ENCODE data around the gene DDR1. TPM values are rescaled to one million over a fixed set of nuclear protein-coding genes. Genes with fewer than 3 reads are reported as not detected.

The DDR1 gene
- total and polyA plus RNA-seq, 2 experiments from 2014 or later = 58.3 to 154 TPM

DNA sequence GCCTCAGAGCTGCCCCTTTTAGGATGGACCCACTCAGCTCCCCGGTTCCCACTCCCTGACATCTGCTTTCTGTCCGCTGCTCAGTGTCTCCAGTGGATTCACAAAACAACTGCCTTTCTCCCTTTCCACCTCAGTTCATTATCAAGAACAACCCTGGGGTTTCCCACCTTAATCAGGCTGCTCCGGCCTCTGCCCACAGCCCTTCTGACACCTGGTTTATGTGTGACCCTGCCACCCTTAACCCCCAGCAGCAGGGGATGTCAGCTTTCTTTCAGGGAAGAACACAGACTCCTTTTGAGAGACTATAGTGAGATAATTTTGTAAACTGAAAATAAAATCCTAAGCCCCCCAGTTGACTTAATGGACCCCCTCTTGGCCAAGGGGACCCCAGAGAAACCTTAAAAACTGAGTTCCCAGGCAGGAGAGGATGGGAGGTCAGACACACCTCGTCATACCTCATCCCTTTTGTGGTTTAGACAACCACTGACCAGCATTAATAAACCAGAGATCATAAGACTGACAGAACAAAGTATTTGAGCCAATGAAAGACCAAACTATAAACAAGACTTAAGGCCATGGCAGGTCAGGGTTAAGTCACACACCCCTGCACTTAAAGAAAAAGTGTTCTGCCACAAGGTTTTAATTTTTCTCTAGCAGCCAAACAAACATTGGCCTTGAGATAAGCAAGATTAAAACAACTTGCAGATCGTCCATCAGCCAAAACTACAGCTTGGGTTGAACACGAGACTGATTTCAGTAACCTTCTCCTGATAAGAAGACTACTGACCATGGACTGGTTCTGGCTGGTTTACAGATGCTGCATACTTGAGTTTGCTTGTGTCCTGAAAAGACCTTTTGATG, 42.4 kb upstream of the DDR1 start (continued):
- TF ChIP-seq, protein P1, sequence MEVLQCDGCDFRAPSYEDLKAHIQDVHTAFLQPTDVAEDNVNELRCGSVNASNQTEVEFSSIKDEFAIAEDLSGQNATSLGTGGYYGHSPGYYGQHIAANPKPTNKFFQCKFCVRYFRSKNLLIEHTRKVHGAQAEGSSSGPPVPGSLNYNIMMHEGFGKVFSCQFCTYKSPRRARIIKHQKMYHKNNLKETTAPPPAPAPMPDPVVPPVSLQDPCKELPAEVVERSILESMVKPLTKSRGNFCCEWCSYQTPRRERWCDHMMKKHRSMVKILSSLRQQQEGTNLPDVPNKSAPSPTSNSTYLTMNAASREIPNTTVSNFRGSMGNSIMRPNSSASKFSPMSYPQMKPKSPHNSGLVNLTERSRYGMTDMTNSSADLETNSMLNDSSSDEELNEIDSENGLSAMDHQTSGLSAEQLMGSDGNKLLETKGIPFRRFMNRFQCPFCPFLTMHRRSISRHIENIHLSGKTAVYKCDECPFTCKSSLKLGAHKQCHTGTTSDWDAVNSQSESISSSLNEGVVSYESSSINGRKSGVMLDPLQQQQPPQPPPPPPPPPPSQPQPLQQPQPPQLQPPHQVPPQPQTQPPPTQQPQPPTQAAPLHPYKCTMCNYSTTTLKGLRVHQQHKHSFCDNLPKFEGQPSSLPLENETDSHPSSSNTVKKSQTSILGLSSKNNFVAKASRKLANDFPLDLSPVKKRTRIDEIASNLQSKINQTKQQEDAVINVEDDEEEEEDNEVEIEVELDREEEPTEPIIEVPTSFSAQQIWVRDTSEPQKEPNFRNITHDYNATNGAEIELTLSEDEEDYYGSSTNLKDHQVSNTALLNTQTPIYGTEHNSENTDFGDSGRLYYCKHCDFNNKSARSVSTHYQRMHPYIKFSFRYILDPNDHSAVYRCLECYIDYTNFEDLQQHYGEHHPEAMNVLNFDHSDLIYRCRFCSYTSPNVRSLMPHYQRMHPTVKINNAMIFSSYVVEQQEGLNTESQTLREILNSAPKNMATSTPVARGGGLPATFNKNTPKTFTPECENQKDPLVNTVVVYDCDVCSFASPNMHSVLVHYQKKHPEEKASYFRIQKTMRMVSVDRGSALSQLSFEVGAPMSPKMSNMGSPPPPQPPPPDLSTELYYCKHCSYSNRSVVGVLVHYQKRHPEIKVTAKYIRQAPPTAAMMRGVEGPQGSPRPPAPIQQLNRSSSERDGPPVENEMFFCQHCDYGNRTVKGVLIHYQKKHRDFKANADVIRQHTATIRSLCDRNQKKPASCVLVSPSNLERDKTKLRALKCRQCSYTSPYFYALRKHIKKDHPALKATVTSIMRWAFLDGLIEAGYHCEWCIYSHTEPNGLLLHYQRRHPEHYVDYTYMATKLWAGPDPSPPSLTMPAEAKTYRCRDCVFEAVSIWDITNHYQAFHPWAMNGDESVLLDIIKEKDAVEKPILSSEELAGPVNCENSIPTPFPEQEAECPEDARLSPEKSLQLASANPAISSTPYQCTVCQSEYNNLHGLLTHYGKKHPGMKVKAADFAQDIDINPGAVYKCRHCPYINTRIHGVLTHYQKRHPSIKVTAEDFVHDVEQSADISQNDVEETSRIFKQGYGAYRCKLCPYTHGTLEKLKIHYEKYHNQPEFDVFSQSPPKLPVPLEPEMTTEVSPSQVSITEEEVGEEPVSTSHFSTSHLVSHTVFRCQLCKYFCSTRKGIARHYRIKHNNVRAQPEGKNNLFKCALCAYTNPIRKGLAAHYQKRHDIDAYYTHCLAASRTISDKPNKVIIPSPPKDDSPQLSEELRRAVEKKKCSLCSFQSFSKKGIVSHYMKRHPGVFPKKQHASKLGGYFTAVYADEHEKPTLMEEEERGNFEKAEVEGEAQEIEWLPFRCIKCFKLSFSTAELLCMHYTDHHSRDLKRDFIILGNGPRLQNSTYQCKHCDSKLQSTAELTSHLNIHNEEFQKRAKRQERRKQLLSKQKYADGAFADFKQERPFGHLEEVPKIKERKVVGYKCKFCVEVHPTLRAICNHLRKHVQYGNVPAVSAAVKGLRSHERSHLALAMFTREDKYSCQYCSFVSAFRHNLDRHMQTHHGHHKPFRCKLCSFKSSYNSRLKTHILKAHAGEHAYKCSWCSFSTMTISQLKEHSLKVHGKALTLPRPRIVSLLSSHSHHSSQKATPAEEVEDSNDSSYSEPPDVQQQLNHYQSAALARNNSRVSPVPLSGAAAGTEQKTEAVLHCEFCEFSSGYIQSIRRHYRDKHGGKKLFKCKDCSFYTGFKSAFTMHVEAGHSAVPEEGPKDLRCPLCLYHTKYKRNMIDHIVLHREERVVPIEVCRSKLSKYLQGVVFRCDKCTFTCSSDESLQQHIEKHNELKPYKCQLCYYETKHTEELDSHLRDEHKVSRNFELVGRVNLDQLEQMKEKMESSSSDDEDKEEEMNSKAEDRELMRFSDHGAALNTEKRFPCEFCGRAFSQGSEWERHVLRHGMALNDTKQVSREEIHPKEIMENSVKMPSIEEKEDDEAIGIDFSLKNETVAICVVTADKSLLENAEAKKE (CRISPR knock-in tag; IDR thresholded peaks at IDR 0.05) = no peak
- TF ChIP-seq, protein P2, sequence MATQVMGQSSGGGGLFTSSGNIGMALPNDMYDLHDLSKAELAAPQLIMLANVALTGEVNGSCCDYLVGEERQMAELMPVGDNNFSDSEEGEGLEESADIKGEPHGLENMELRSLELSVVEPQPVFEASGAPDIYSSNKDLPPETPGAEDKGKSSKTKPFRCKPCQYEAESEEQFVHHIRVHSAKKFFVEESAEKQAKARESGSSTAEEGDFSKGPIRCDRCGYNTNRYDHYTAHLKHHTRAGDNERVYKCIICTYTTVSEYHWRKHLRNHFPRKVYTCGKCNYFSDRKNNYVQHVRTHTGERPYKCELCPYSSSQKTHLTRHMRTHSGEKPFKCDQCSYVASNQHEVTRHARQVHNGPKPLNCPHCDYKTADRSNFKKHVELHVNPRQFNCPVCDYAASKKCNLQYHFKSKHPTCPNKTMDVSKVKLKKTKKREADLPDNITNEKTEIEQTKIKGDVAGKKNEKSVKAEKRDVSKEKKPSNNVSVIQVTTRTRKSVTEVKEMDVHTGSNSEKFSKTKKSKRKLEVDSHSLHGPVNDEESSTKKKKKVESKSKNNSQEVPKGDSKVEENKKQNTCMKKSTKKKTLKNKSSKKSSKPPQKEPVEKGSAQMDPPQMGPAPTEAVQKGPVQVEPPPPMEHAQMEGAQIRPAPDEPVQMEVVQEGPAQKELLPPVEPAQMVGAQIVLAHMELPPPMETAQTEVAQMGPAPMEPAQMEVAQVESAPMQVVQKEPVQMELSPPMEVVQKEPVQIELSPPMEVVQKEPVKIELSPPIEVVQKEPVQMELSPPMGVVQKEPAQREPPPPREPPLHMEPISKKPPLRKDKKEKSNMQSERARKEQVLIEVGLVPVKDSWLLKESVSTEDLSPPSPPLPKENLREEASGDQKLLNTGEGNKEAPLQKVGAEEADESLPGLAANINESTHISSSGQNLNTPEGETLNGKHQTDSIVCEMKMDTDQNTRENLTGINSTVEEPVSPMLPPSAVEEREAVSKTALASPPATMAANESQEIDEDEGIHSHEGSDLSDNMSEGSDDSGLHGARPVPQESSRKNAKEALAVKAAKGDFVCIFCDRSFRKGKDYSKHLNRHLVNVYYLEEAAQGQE (IDR thresholded peaks at IDR 0.05; ENCODE audit: unreplicated experiment) = no peak
- no peak for TF ChIP-seq NANOG (IDR thresholded peaks at IDR 0.05; ENCODE audit: borderline replicate concordance)
- no peak for TF ChIP-seq EZH2 (IDR thresholded peaks at IDR 0.05; ENCODE audit: low read depth, unreplicated experiment)

Data from GM23338 (cell line).